GM12891 (cell line): ENCODE data around the gene AP2A2.

Experiments
- POLR2A ChIP-seq: IDR thresholded peaks from 2 replicates; pipeline ENCODE4 v1.6.1; 2011; ENCODE audit warnings: low read depth, low read length, control low read depth
- POLR2AphosphoS5 ChIP-seq: IDR thresholded peaks from 2 replicates; pipeline ENCODE4 v1.6.1; 2011; ENCODE audit warnings: low read depth, low read length, control low read depth

GRCh38 chr11:912266-912665, 13.4 kb upstream of the AP2A2 start:
- no peak for TF ChIP-seq POLR2A
- TF ChIP-seq POLR2AphosphoS5, result no peak
